GM19043 (cell line): ENCODE measurements around the gene MLLT6.
A peak's percentile ranks its signal among the peaks of the same experiment; 100 is the strongest.

ENCODE experiments used
- ATAC-seq: cut with Tn5 transposase; IDR thresholded peaks from one replicate; pipeline ENCODE4 v1.9.1; 2021; ENCODE audit warnings: low read depth; ENCODE audit not compliant: unreplicated experiment

The MLLT6 gene

GRCh38 chr17:38741461-38741860, 36.4 kb downstream of the MLLT6 start:
- ATAC-seq, result no peak

GRCh38 chr17:38741921-38742410, 36.9 kb downstream of the MLLT6 start:
- ATAC-seq, result no peak

DNA sequence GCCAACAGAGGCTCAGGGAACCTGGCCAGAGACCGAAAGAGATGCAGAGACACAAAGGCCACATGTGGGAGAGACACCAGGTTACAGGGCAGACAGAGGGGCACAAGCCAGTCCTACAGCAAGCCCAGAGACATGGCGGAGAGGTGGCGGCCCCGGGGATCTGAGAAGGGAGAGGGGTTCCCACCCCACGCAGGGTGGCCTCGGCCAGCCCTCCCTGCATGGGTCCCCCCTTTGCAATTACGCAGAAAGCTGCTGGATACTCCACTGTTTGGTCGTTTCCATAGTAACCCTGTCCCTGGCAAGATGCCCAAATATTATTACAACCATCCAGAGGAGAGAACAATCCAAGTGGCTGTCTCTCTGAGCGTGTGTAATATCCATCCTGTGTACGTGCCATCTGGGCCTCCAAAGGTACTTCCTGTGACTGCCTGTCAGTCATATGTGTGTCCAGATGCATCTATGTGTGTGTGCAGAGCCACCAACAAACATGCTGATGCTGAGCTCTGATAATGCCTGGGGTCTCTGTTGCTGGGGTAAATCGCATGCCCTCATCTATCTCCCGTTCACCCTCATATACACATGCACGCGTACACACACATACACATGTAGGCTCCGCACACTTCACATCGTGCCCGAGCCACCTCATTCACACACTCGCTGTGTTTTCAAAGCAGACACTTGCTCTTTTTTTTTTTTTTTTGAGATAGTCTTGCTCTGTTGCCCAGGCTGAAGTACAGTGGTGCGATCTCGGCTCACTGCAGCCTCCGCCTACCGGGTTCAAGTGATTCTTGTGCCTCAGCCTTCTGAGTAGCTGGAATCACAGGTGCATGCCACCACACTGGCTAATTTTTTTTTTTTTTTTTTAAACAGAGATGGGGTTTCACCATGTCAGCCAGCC, 37.6 kb downstream of the MLLT6 start:
- no peak for ATAC-seq

- ATAC-seq, result no peak
Observed at GRCh38 chr17:38743556-38744171, 38.6 kb downstream of the MLLT6 start.

GRCh38 chr17:38745545-38745944, 40.5 kb downstream of the MLLT6 start:
- no peak for ATAC-seq

DNA sequence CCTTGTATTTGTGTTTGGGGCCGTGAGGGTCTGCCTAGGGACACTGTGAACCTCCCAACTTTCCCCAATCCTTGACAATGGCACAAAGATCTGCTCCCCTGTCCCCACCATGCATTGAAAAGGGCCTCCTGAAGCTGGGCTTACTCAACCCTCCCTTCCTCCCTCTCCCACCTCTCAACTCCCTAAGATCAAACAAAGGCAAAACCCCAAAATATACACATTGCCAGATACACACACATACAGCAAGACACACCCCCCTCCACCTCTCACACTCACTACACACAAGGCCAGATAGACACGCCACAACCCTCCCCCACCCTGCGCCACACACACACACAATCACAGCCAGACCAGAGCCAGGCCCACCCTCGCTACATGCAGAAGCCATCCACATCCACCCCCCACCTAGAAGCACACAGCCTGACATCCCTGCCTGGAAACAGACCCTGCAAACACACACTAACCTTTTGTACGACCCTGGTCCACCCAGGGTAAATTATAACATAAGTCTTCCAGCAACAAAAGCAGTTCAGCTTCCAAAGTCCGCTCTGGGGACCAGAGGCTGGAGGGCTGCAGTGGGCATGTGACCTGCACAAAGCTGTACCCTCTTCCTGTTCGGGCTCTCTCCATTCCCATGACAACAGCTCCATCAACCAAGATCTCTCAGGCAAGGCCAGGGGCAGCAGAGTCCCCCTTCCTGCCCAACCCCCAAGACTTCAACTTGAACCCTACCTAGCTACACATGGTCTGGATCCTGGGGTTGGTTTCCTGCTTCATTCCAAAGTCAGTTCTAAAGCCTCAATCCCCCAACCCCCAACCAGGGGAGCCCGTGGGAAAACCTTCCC, 41.2 kb downstream of the MLLT6 start:
- no peak for ATAC-seq

GRCh38 chr17:38746849-38747462, 41.9 kb downstream of the MLLT6 start:
- ATAC-seq, result no peak

- ATAC-seq, result no peak
Observed at GRCh38 chr17:38747463-38748148, 42.5 kb downstream of the MLLT6 start.

DNA sequence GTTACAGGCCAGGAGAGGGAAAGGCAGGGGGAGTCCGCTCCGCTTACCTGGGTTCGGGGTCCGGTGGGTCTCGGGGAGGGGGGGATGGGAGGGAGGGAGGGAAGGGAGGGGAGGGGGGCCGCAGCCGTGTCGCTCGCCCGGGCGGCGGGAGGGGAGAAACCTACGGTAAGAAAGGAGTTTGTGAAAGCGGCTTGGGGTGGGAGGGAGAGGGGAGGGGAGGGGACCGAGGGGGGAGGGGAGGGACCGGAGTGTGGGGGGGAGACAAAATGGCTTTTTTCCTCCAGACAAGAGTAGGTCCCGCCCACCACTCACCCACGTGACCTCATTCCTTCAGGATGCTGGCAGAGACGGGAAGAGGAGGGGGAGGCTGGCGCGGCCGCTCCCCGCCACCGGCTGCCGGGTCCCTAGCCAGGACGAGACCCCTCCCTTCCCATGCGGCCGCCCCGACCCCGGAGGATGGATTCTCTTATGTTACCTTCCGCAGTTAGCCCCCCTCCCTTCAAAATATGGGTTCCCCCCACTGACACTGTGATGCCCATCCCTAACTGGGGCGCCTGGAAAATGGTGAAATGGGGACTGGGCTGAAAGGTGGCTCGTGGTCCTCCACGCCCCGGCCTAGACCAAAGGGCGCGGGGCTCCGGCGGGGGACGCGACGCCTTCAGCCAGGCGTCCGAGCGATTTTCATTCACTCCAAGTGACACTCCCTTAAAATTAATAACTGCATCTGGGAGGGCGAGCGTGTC, 43.2 kb downstream of the MLLT6 start, which contains the start of gene PCGF2:
TSS of gene PCGF2 (minus strand) at position 188 of the 743 bp plus-strand sequence. CDS start 7,934 bp downstream, outside the sequence.
- no peak for ATAC-seq

DNA sequence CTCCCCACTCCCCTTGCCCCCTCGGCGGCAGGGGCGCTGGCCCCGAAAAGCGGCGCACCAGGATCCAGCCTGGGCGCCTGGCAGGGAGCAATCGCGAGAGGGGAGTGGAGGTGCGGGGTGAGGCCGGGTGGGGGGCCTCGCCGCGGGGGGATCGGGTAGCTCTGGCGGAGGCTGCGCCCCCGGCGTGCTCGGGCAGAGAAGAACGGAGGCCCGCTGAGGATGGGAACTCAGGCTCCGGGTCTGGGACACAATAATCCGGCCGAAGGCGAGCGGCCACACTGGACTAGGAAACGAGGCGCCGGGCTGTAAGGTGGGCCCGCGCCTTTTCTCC, 43.8 kb downstream of the MLLT6 start:
- no peak for ATAC-seq

DNA sequence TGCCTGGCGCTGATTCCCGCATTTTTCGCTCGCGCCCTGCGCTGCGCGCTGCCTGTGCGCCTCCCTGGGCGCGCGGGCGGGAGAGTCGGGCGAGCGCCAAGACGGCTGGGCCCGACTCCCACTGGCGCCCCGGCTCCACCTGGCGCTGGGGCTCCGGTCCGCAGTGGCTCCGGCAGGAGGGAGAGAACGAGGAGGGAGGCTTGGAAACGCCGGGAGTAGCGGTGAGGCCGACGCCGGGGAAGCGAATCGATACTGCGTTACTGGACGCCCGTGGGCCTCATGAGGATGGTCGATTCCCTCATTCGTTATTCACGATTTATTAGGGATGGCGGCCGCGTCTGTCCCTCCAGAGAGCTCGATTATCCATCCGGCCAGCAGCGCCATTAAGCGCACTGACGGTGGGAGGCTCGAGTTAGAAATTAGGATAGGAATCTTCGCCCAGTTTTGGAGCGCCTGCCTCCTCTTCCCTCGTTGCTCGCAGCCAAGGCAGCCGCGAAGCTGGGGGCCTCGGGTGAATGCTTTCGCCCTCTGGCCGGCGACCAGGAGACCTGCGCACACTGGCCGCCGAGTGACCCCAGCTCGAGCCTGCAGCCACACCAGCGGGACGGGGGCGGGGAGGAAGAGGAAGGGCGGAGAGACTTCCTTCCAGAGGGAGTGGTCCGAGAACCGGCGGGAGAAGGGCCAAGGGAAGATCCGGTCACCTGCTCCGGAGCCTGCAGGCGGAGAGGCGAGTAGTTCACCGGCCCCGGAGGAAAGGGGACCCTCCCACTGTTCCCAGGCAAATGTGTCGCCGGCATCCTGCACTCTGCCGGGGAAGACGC, 44.4 kb downstream of the MLLT6 start:
- ATAC-seq, result no peak

- no peak for ATAC-seq
Observed at GRCh38 chr17:38750044-38750311, 44.9 kb downstream of the MLLT6 start.

GRCh38 chr17:38750312-38751121, 45.4 kb downstream of the MLLT6 start:
- no peak for ATAC-seq

GRCh38 chr17:38751144-38751807, 46.2 kb downstream of the MLLT6 start:
- ATAC-seq, result no peak

GRCh38 chr17:38751808-38752307, 46.8 kb downstream of the MLLT6 start:
- ATAC-seq, result no peak

GRCh38 chr17:38752308-38753070, 47.4 kb downstream of the MLLT6 start, which contains the start of gene PSMB3:
TSS of gene PSMB3 (plus strand) at chr17:38752741. CDS start at chr17:38752827, 86 bp downstream.
- ATAC-seq, result peak; percentile 65
